HEK293 (cell line): ENCODE results near the gene ZMYM2.

Source experiments
- CTCF ChIA-PET: fragments of 350-600 bp; formaldehyde crosslinking; extraction: SDS; loops from one replicate; lab custom pipeline; 2021; ENCODE audit warnings: antibody characterized with exemption; lab: Yijun Ruan, JAX
- POLR2A ChIA-PET: fragments of 300-600 bp; formaldehyde crosslinking; extraction: SDS; loops from one replicate; lab custom pipeline; 2020; ENCODE audit warnings: antibody characterized with exemption, inconsistent platforms; lab: Yijun Ruan, JAX
- H3K27ac ChIP-seq: fragments of 200-500 bp; sonication (Bioruptor generic); 2 replicates; pipeline ENCODE4 v1.5.1; 2014; ENCODE audit warnings: low read depth, low read length, control low read depth, inconsistent platforms; ENCODE audit errors: extremely low read depth
- H3K36me3 ChIP-seq, 2 experiments: fragments of 200-500 bp in 1 of 2; sonication (Bioruptor generic) in 1 of 2; 1 replicate in 1 of 2; 2 replicates in 1 of 2; pipeline ENCODE4 v1.5.1; 2014 to 2017; ENCODE audit warnings: inconsistent platforms in 2 of 2, low read length in 2 of 2; ENCODE audit not compliant: control insufficient read depth in 2 of 2, insufficient read depth in 1 of 2
- H3K4me1 ChIP-seq: fragments of 200-500 bp; sonication (Bioruptor generic); 2 replicates; pipeline ENCODE4 v1.5.1; 2014; ENCODE audit warnings: mild to moderate bottlenecking, low read length, inconsistent platforms; ENCODE audit not compliant: control insufficient read depth, insufficient read depth
- H3K4me3 ChIP-seq: 2 replicates; pipeline ENCODE4 v1.5.1; 2011; ENCODE audit warnings: low read depth, mild to moderate bottlenecking, control low read depth, low read length, moderate library complexity
- H3K9me3 ChIP-seq: fragments of 200-500 bp; sonication (Bioruptor generic); 2 replicates; pipeline ENCODE4 v1.5.1; 2014; ENCODE audit warnings: low read depth, low read length, inconsistent platforms; ENCODE audit not compliant: control insufficient read depth, insufficient read depth
- AEBP2 ChIP-seq: fragments of 450-650 bp; formaldehyde crosslinking; IDR thresholded peaks from 2 replicates; pipeline ENCODE4 v1.5.1; 2016; ENCODE audit warnings: missing biosample characterization, missing genetic modification characterization, borderline replicate concordance
- ELK4 ChIP-seq: IDR thresholded peaks from 2 replicates; pipeline ENCODE4 v1.6.1; 2011; ENCODE audit warnings: mild to moderate bottlenecking, low read depth, low read length, borderline replicate concordance
- PRDM1 ChIP-seq: fragments of 450-650 bp; formaldehyde crosslinking; IDR thresholded peaks from 2 replicates; pipeline ENCODE4; 2016; ENCODE audit warnings: missing biosample characterization, missing genetic modification characterization
- RBAK ChIP-seq: fragments of 450-650 bp; formaldehyde crosslinking; IDR thresholded peaks from 2 replicates; pipeline ENCODE4 v1.5.1; 2016; ENCODE audit warnings: missing biosample characterization, missing genetic modification characterization
- SP7 ChIP-seq: fragments of 450-650 bp; formaldehyde crosslinking; IDR thresholded peaks from 2 replicates; pipeline ENCODE4 v1.5.1; 2016; ENCODE audit warnings: missing biosample characterization, missing genetic modification characterization
- WT1 ChIP-seq: fragments of 450-650 bp; formaldehyde crosslinking; IDR thresholded peaks from 2 replicates; pipeline ENCODE4 v1.5.1; 2016; ENCODE audit warnings: missing biosample characterization, missing genetic modification characterization
- ZBTB20 ChIP-seq: fragments of 450-650 bp; formaldehyde crosslinking; IDR thresholded peaks from 2 replicates; pipeline ENCODE4 v1.5.1; 2016; ENCODE audit warnings: missing biosample characterization, missing genetic modification characterization
- ZBTB48 ChIP-seq: fragments of 450-650 bp; formaldehyde crosslinking; IDR thresholded peaks from 2 replicates; pipeline ENCODE4 v1.5.1; 2016; ENCODE audit warnings: missing biosample characterization, missing genetic modification characterization
- ZFHX2 ChIP-seq: fragments of 450-650 bp; formaldehyde crosslinking; conservative IDR thresholded peaks from 2 replicates; pipeline ENCODE4 v1.5.1; 2016; ENCODE audit warnings: missing biosample characterization, missing genetic modification characterization
- ZNF114 ChIP-seq: fragments of 450-650 bp; formaldehyde crosslinking; IDR thresholded peaks from 2 replicates; pipeline ENCODE4 v1.5.0; 2017; ENCODE audit warnings: missing biosample characterization, missing genetic modification characterization
- ZNF121 ChIP-seq: fragments of 450-650 bp; formaldehyde crosslinking; IDR thresholded peaks from 2 replicates; pipeline ENCODE4 v1.5.1; 2016; ENCODE audit warnings: missing biosample characterization, missing genetic modification characterization
- ZNF157 ChIP-seq: fragments of 450-650 bp; formaldehyde crosslinking; IDR thresholded peaks from 2 replicates; pipeline ENCODE4 v1.5.1; 2016; ENCODE audit warnings: missing biosample characterization, missing genetic modification characterization
- ZNF16 ChIP-seq: fragments of 450-650 bp; formaldehyde crosslinking; IDR thresholded peaks from 2 replicates; pipeline ENCODE4 v1.5.1; 2016; ENCODE audit warnings: low read depth, missing biosample characterization, missing genetic modification characterization
- ZNF26 ChIP-seq: fragments of 450-650 bp; formaldehyde crosslinking; IDR thresholded peaks from 2 replicates; pipeline ENCODE4 v1.5.1; 2016; ENCODE audit warnings: missing biosample characterization, missing genetic modification characterization
- ZNF350 ChIP-seq: fragments of 450-650 bp; formaldehyde crosslinking; IDR thresholded peaks from 2 replicates; pipeline ENCODE4 v1.5.0; 2017; ENCODE audit warnings: missing biosample characterization, mild to moderate bottlenecking, missing genetic modification characterization
- ZNF449 ChIP-seq: fragments of 450-650 bp; formaldehyde crosslinking; IDR thresholded peaks from 2 replicates; pipeline ENCODE4 v1.5.1; 2017; ENCODE audit warnings: missing biosample characterization, mild to moderate bottlenecking, missing genetic modification characterization, moderate library complexity
- ZNF571 ChIP-seq: fragments of 450-650 bp; formaldehyde crosslinking; IDR thresholded peaks from 2 replicates; pipeline ENCODE4 v1.5.0; 2017; ENCODE audit warnings: missing biosample characterization, missing genetic modification characterization
- ZNF785 ChIP-seq: fragments of 450-650 bp; formaldehyde crosslinking; IDR thresholded peaks from 2 replicates; pipeline ENCODE4 v1.5.1; 2016; ENCODE audit warnings: missing biosample characterization, missing genetic modification characterization
- ZNF791 ChIP-seq: fragments of 450-650 bp; formaldehyde crosslinking; IDR thresholded peaks from 2 replicates; pipeline ENCODE4 v1.5.1; 2016; ENCODE audit warnings: missing biosample characterization, missing genetic modification characterization
- ZSCAN16 ChIP-seq: fragments of 450-650 bp; formaldehyde crosslinking; IDR thresholded peaks from 2 replicates; pipeline ENCODE4 v1.5.1; 2016; ENCODE audit warnings: missing biosample characterization, missing genetic modification characterization
- TF ChIP-seq, protein P1 (sequence below): fragments of 450-650 bp; formaldehyde crosslinking; IDR thresholded peaks from 2 replicates; pipeline ENCODE4 v1.5.1; 2016; ENCODE audit warnings: missing biosample characterization, missing genetic modification characterization

The ZMYM2 gene

DNA sequence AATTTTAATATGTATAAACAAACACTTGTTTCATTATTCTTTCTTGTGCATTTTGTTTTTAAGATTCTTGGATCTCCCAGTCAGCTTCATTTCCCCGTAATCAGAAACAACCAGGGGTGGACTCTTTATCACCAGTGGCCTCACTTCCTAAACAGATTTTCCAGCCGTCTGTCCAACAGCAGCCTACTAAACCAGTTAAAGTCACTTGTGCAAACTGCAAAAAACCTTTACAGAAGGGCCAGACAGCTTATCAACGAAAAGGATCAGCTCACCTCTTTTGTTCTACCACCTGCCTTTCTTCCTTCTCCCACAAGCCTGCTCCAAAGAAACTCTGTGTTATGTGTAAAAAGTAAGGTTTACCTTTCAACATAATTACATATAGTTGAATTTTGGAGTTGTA, 44.3 kb downstream of the ZMYM2 start (continued):
- no peak for TF ChIP-seq ZNF350 (tag by site-specific recombination)
- TF ChIP-seq ZBTB20 (tag by site-specific recombination), result no peak
- TF ChIP-seq ZNF26 (tag by site-specific recombination), result no peak
- no peak for TF ChIP-seq ZBTB48 (tag by site-specific recombination)
- no peak for TF ChIP-seq AEBP2 (tag by site-specific recombination)
- TF ChIP-seq RBAK (tag by site-specific recombination), result no peak

DNA sequence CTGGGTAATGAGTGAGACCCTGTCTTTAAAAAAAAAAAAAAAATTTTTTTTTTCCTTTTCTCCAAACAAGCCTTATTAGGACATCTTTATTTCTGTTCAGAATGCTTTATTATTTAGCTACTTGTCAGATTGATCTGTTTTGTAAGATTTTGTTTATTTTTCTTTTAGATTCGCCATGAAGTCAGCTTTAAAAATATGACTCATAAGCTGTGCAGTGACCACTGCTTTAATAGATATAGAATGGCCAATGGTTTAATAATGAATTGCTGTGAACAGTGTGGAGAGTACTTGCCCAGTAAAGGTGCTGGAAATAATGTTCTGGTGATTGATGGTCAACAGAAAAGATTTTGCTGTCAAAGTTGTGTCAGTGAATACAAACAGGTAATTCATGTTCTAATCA, 47.7 kb downstream of the ZMYM2 start:
- Histone ChIP-seq H3K9me3 (no peaks in the 10 kb centered on the region), H3K4me1 (no peaks in the 10 kb centered on the region), H3K4me3 (no peak overlapping the region), H3K36me3 (peaks cover 33 to 74% of the 10 kb centered on the region in 2 experiments), H3K27ac (no peak overlapping the region)
- ChIA-PET POLR2A (no interaction called here), CTCF (interaction anchor here (0.6 to 1.0 kb wide), 2 partner anchors 21 to 111 kb away, joined by 5 to 7 read pairs; no protein-coding TSS in a partner anchor)
- TF ChIP-seq WT1 (tag by site-specific recombination) (no peak), ZSCAN16 (tag by site-specific recombination) (no peak), ZFHX2 (no peak), ZNF571 (tag by site-specific recombination) (no peak), ZNF16 (tag by site-specific recombination) (no peak), SP7 (tag by site-specific recombination) (no peak), ZNF449 (no peak), ELK4 (no peak), ZNF114 (tag by site-specific recombination) (no peak), ZNF121 (tag by site-specific recombination) (no peak), ZNF791 (no peak), PRDM1 (no peak), ZNF785 (tag by site-specific recombination) (no peak), ZNF157 (tag by site-specific recombination) (no peak)
- TF ChIP-seq, protein P1, sequence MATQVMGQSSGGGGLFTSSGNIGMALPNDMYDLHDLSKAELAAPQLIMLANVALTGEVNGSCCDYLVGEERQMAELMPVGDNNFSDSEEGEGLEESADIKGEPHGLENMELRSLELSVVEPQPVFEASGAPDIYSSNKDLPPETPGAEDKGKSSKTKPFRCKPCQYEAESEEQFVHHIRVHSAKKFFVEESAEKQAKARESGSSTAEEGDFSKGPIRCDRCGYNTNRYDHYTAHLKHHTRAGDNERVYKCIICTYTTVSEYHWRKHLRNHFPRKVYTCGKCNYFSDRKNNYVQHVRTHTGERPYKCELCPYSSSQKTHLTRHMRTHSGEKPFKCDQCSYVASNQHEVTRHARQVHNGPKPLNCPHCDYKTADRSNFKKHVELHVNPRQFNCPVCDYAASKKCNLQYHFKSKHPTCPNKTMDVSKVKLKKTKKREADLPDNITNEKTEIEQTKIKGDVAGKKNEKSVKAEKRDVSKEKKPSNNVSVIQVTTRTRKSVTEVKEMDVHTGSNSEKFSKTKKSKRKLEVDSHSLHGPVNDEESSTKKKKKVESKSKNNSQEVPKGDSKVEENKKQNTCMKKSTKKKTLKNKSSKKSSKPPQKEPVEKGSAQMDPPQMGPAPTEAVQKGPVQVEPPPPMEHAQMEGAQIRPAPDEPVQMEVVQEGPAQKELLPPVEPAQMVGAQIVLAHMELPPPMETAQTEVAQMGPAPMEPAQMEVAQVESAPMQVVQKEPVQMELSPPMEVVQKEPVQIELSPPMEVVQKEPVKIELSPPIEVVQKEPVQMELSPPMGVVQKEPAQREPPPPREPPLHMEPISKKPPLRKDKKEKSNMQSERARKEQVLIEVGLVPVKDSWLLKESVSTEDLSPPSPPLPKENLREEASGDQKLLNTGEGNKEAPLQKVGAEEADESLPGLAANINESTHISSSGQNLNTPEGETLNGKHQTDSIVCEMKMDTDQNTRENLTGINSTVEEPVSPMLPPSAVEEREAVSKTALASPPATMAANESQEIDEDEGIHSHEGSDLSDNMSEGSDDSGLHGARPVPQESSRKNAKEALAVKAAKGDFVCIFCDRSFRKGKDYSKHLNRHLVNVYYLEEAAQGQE (tag by site-specific recombination), result no peak
